WI38 (cell line): ENCODE measurements around the gene SPNS3.

Source experiments
- H3K4me3 ChIP-seq: 2 replicates; pipeline ENCODE4 v1.5.1; 2011; ENCODE audit warnings: low read depth, mild to moderate bottlenecking, control low read depth, low read length
- CTCF ChIP-seq: IDR thresholded peaks from 2 replicates; pipeline ENCODE4 v1.5.1; 2012; ENCODE audit warnings: low read depth, mild to moderate bottlenecking, control low read depth, low read length

SPNS3 gene

GRCh38 chr17:4395111-4395478, 38.6 kb upstream of the SPNS3 start:
- H3K4me3 ChIP-seq, result no peak overlapping the region
- TF ChIP-seq CTCF, result no peak

GRCh38 chr17:4397840-4398239, 35.9 kb upstream of the SPNS3 start:
- H3K4me3 ChIP-seq, result no peak overlapping the region
- no peak for TF ChIP-seq CTCF

- H3K4me3 ChIP-seq, result no peak overlapping the region
- no peak for TF ChIP-seq CTCF
These were observed 28.6 kb upstream of the SPNS3 start for GRCh38 chr17:4405038-4405669.

- H3K4me3 ChIP-seq, result no peak overlapping the region
- no peak for TF ChIP-seq CTCF
These were observed 28.0 kb upstream of the SPNS3 start for GRCh38 chr17:4405699-4406098.

GRCh38 chr17:4406386-4406785, 27.4 kb upstream of the SPNS3 start:
- H3K4me3 ChIP-seq, result no peak overlapping the region
- TF ChIP-seq CTCF, result no peak

- no peak overlapping the region for H3K4me3 ChIP-seq
- no peak for TF ChIP-seq CTCF
These were observed 26.5 kb upstream of the SPNS3 start for GRCh38 chr17:4407216-4407615.

- no peak overlapping the region for H3K4me3 ChIP-seq
- TF ChIP-seq CTCF, result no peak
These were observed 25.9 kb upstream of the SPNS3 start for GRCh38 chr17:4407851-4408250.
